CD4-positive, alpha-beta T cell (primary cell): ENCODE data around the gene SH3D19. TPM values are rescaled to one million over a fixed set of nuclear protein-coding genes. Genes with fewer than 3 reads are reported as not detected.

Source experiments
- ATAC-seq: fragments of 200-7000 bp; cut with Tn5 transposase; one replicate; pipeline ENCODE4 v1.10.0; 2022; ENCODE audit warnings: mild to moderate bottlenecking; ENCODE audit not compliant: poor library complexity
- CTCF ChIA-PET: fragments of 350-600 bp; sonication (Branson Sonifier 250); formaldehyde crosslinking; loops from one replicate; lab custom pipeline; 2021; ENCODE audit warnings: antibody characterized with exemption, inconsistent platforms; lab: Charles Lee
- POLR2A ChIA-PET: fragments of 350-600 bp; sonication (Branson Sonifier 250); formaldehyde crosslinking; loops from one replicate; lab custom pipeline; 2021; ENCODE audit warnings: antibody characterized with exemption, inconsistent platforms; lab: Charles Lee
- DNase-seq, 14 experiments: peaks; one replicate each; pipeline ENCODE4 v3.0.0-alpha.2; 2013 to 2020; ENCODE audit warnings: mixed read lengths in 2 of 14
- H3K27ac ChIP-seq, 2 donors: one replicate each; pipeline versions ENCODE4 v1.5.1 to v1.7.0; 2013; ENCODE audit warnings: low read length in 2 of 2, low read depth in 1 of 2, mild to moderate bottlenecking in 1 of 2
- H3K27me3 ChIP-seq, 2 experiments: 1 replicate in 1 of 2; 2 replicates in 1 of 2; pipeline versions ENCODE4 v1.6.1 to v1.7.0; 2013; ENCODE audit warnings: low read length in 2 of 2, control low read depth in 1 of 2, mild to moderate bottlenecking in 1 of 2, moderate library complexity in 1 of 2; ENCODE audit not compliant: insufficient read depth in 2 of 2, control insufficient read depth in 1 of 2
- H3K36me3 ChIP-seq: one replicate; pipeline ENCODE4 v1.6.1; 2013; ENCODE audit warnings: low read length, control low read depth; ENCODE audit not compliant: insufficient read depth
- H3K4me1 ChIP-seq: one replicate; pipeline ENCODE4 v1.6.1; 2013; ENCODE audit warnings: low read length, control low read depth; ENCODE audit not compliant: insufficient read depth
- H3K4me3 ChIP-seq: one replicate; pipeline ENCODE4 v1.5.1; 2013; ENCODE audit warnings: mild to moderate bottlenecking, low read length, moderate library complexity
- H3K9me3 ChIP-seq, 2 experiments: 1 replicate in 1 of 2; 2 replicates in 1 of 2; pipeline versions ENCODE4 v1.6.1 to v1.7.0; 2013; ENCODE audit warnings: low read length in 2 of 2, mild to moderate bottlenecking in 2 of 2, control low read depth in 1 of 2, moderate library complexity in 1 of 2; ENCODE audit not compliant: control insufficient read depth in 1 of 2, insufficient read depth in 1 of 2
- H3K27ac Mint-ChIP-seq: one replicate; pipeline ENCODE4 v1.8.0; 2020; ENCODE audit warnings: mixed read lengths
- H3K27me3 Mint-ChIP-seq: one replicate; pipeline ENCODE4 v1.8.0; 2021; ENCODE audit warnings: mixed read lengths
- H3K36me3 Mint-ChIP-seq: one replicate; pipeline ENCODE4 v1.8.0; 2021; ENCODE audit warnings: low read depth, mixed read lengths
- H3K4me1 Mint-ChIP-seq: one replicate; pipeline ENCODE4 v1.8.0; 2021; ENCODE audit warnings: low read depth, mixed read lengths
- H3K4me3 Mint-ChIP-seq: one replicate; pipeline ENCODE4 v1.8.0; 2020; ENCODE audit warnings: mild to moderate bottlenecking, mixed read lengths
- H3K9me3 Mint-ChIP-seq: one replicate; pipeline ENCODE4 v1.8.0; 2020; ENCODE audit warnings: mixed read lengths
- intact Hi-C, 2 experiments: fragments of 100-400 bp; cut with DNase I in 1 of 2; cut with micrococcal nuclease in 1 of 2; formaldehyde crosslinking; loops; one replicate each; pipeline versions ENCODE4 v1.15.1 to v1.9.0; 2023 to 2025; cut with DNase I, micrococcal nuclease
- total RNA-seq, 174 experiments: library from RNA in 2 of 174; stranded (reverse) in 2 of 174; gene quantifications; one replicate each; pipeline ENCODE4 v1.2.3 and lab custom pipeline; 2021 to 2026
- TF ChIP-seq, protein P1 (sequence below): fragments of 200-600 bp; IDR thresholded peaks from one replicate; pipeline ENCODE4 v1.8.0; 2022; ENCODE audit warnings: antibody characterized with exemption, mild to moderate bottlenecking

The SH3D19 gene
- total RNA-seq, 2 experiments from 2014 or later, result 0.27 TPM; not detected in 1

DNA sequence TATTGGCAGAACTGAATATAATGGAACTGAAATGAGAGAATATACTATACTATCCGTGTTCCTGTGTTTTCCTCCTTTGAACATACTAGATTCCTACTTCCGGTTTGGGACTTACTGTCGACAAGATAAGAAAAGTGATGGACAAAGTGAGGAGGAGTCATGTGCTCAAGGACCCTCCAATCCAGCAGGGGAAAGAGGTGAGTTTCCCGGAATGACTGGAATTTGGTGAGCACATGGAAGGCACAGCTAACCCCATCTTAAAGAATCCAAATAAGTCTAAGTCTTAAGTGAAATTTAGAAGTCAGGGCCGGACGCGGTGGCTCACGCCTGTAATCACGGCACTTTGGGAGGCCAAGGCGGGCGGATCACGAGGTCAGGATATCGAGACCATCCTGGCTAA, 36.6 kb upstream of the SH3D19 start:
- Mint-ChIP-seq H3K9me3 (no peaks in the 10 kb centered on the region), H3K27me3 (peaks cover 13% of the 10 kb centered on the region), H3K36me3 (no peaks in the 10 kb centered on the region), H3K4me1 (no peaks in the 10 kb centered on the region), H3K27ac (no peak overlapping the region), H3K4me3 (no peak overlapping the region)
- Histone ChIP-seq H3K4me3 (no peak overlapping the region), H3K27me3 (peaks cover 0 to 2% of the 10 kb centered on the region in 2 experiments), H3K27ac (no peak overlapping the region), H3K9me3 (no peaks in the 10 kb centered on the region), H3K36me3 (no peaks in the 10 kb centered on the region), H3K4me1 (no peaks in the 10 kb centered on the region)
- POLR2A ChIA-PET, result no interaction called here
- ATAC-seq (no peak), DNase-seq (no peak)
- intact Hi-C loops, result loop anchor here (1.0 to 10.0 kb wide), 7 partner anchors 240 to 1025 kb away; partner anchors contain the start of gene GATB (in 2 of the 2)
- CTCF ChIA-PET, result interaction anchor here (0.7 kb wide), 1 partner anchor 1024 kb away, joined by 4 read pairs; no protein-coding TSS in a partner anchor
- TF ChIP-seq, protein P1, sequence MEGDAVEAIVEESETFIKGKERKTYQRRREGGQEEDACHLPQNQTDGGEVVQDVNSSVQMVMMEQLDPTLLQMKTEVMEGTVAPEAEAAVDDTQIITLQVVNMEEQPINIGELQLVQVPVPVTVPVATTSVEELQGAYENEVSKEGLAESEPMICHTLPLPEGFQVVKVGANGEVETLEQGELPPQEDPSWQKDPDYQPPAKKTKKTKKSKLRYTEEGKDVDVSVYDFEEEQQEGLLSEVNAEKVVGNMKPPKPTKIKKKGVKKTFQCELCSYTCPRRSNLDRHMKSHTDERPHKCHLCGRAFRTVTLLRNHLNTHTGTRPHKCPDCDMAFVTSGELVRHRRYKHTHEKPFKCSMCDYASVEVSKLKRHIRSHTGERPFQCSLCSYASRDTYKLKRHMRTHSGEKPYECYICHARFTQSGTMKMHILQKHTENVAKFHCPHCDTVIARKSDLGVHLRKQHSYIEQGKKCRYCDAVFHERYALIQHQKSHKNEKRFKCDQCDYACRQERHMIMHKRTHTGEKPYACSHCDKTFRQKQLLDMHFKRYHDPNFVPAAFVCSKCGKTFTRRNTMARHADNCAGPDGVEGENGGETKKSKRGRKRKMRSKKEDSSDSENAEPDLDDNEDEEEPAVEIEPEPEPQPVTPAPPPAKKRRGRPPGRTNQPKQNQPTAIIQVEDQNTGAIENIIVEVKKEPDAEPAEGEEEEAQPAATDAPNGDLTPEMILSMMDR, result no peak

DNA sequence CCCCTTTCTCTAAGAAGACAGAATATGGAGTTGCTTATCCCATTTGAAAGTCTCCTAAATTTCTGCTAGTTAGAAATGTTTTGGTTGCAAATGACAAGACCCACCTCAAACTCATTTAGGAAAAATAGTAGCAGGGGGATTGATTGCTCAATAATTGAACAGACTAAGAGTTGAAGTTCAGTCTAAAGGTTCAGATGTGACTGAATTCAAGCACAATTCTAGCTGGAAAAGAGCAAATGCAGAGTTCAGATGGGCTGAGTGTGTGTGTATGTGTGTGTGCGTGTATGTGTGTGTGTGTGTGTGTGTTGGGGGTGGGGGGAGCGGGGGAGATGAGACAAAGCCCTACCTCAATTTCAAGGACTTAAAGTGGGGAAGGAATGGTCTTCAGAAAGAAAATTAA, 35.7 kb upstream of the SH3D19 start:
- Mint-ChIP-seq H3K9me3 (no peaks in the 10 kb centered on the region), H3K4me1 (no peaks in the 10 kb centered on the region), H3K4me3 (no peak overlapping the region), H3K36me3 (no peaks in the 10 kb centered on the region), H3K27ac (no peak overlapping the region), H3K27me3 (peaks cover 14% of the 10 kb centered on the region)
- no peak for DNase-seq
- H3K27ac ChIP-seq, result no peak overlapping the region
- H3K9me3 ChIP-seq, result no peaks in the 10 kb centered on the region
- ChIA-PET POLR2A (no interaction called here), CTCF (no interaction called here)
- H3K4me1 ChIP-seq, result no peaks in the 10 kb centered on the region
- ATAC-seq, result no peak
- TF ChIP-seq, protein P1, result no peak
- H3K27me3 ChIP-seq, result peaks cover 0 to 2% of the 10 kb centered on the region in 2 experiments
- intact Hi-C loops, result loop anchor here (5.0 to 10.0 kb wide), 5 partner anchors 241 to 1026 kb away; partner anchors contain the start of gene GATB (in 2 of the 2)
- no peak overlapping the region for H3K4me3 ChIP-seq
- H3K36me3 ChIP-seq, result no peaks in the 10 kb centered on the region

DNA sequence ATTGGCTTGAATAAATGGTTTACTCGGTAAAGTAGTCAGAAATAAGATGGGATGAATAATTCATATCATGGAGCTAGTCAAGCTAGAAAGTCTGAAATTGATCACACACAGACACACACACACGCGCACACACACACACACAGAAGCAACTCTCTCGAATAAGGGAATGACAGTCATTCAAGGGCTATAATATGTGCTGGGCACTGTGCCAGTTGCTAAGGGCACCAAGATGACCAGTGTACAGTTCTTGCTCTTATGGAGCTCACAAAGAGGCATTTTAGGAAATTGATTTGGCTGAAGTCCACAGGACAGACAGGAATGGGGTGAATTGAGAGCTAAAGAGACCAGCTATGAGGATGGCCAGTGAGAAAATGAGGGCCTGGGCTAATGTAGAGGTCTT, 34.2 kb upstream of the SH3D19 start:
- H3K9me3 ChIP-seq, result no peaks in the 10 kb centered on the region
- Mint-ChIP-seq H3K4me3 (no peak overlapping the region), H3K36me3 (no peaks in the 10 kb centered on the region), H3K4me1 (no peaks in the 10 kb centered on the region), H3K27ac (no peak overlapping the region), H3K9me3 (no peaks in the 10 kb centered on the region), H3K27me3 (peaks cover 30% of the 10 kb centered on the region)
- ChIA-PET CTCF (no interaction called here), POLR2A (no interaction called here)
- DNase-seq (no peak), ATAC-seq (no peak)
- TF ChIP-seq, protein P1, result no peak
- no peak overlapping the region for H3K4me3 ChIP-seq
- no peaks in the 10 kb centered on the region for H3K36me3 ChIP-seq
- no peaks in the 10 kb centered on the region for H3K4me1 ChIP-seq
- intact Hi-C loops, result no loop called here
- peaks cover 0 to 2% of the 10 kb centered on the region in 2 experiments for H3K27me3 ChIP-seq
- H3K27ac ChIP-seq, result no peak overlapping the region
